Measurements from ENCODE around the gene NUDT22. TPM values are rescaled to one million over a fixed set of nuclear protein-coding genes. Genes with fewer than 3 reads are reported as not detected.

Gene NUDT22
- total and polyA plus RNA-seq, 2 of the 4 experiments (the other 2 are of a cell fraction) = 21.3 to 44.6 TPM

DNA sequence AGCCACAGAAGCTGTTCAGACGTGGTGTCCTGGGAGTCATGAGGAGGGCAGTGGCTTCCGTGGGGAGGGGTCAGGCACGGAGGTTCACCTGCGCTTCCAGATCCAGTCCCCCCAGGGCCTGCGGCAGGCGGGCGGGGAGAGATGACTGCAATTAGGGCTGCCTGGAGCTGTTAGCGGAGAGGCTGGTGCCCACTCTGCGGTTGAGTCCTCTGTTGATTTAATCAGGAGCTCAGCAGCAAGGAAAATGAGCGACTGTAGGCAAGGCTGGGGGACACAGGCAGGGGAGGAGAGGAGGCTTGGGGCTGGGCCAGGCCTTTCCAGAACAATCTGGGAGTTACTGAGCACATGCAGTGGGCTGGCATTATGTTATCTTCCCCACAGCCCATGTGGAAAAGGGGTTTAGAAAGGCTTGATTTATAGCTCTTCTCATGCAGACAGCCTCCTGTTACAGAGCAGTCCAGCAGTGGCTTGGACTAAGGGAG, 38.3 kb downstream of the NUDT22 start:
- Histone ChIP-seq H2AFZ (replicated peaks; ENCODE audit: low read length, poor library complexity) (no peak overlapping the region), H3K4me1 (ENCODE audit: control insufficient read depth, insufficient read depth, low read length) (peaks cover 16% of the 10 kb centered on the region), H3K9me3 (ENCODE audit: control insufficient read depth, insufficient read depth, low read length) (no peaks in the 10 kb centered on the region), H3K4me2 (ENCODE audit: low read depth, low read length) (no peak overlapping the region), H2BK5ac (ENCODE audit: low read depth, low read length, poor library complexity, severe bottlenecking) (no peak overlapping the region), H3K56ac (ENCODE audit: extremely low read depth, insufficient read depth, low read length) (no peak overlapping the region), H4K8ac (ENCODE audit: low read depth in 2 of 2, low read length in 2 of 2) (no peak overlapping the region), H2AK5ac (ENCODE audit: low read depth, low read length) (no peak overlapping the region), H3K14ac (replicated peaks; ENCODE audit: low read depth, low read length) (no peak overlapping the region), H3K9me1 (ENCODE audit: insufficient read depth, low read length) (0 out of 2 replicates have a peak, but pooled peaks cover 5% of the 10 kb centered on the region), H3K36me3 (ENCODE audit: control insufficient read depth, insufficient read depth, low read length) (peaks cover 44% of the 10 kb centered on the region), H3K9ac (ENCODE audit: low read depth, low read length) (no peak overlapping the region), H4K91ac (ENCODE audit: insufficient read depth, low read depth, low read length) (no peak overlapping the region), H3K4me3 (ENCODE audit: insufficient read depth, low read depth, low read length) (no peak overlapping the region), H2BK120ac (ENCODE audit: low read depth, low read length) (no peak overlapping the region), H4K5ac (ENCODE audit: low read depth, low read length) (no peak overlapping the region), H4K20me1 (ENCODE audit: insufficient read depth, low read length) (no peaks in the 10 kb centered on the region), H2AK9ac (replicated peaks; ENCODE audit: low read depth, low read length, poor library complexity) (no peak overlapping the region), H3K18ac (ENCODE audit: low read depth, low read length) (no peak overlapping the region), H3K23ac (ENCODE audit: low read depth, low read length) (no peak overlapping the region), H3K79me1 (ENCODE audit: low read depth in 1 of 2, low read length in 2 of 2) (peaks cover 4 to 35% of the 10 kb centered on the region in 2 experiments; a peak in 2 of 4 replicates), H2BK20ac (ENCODE audit: low read depth, low read length) (no peak overlapping the region), H3K27me3 (ENCODE audit: control insufficient read depth, insufficient read depth, low read length) (no peaks in the 10 kb centered on the region), H2BK15ac (ENCODE audit: low read depth, low read length) (no peak overlapping the region), H3K27ac (ENCODE audit: insufficient read depth, low read length) (no peak overlapping the region), H3K4ac (ENCODE audit: low read depth, low read length) (no peak overlapping the region)
- no TSS peak for BruUV-seq (replicated peaks)
- dilution Hi-C loops (cut with HindIII; ENCODE audit: low sequenced_read_pairs, unreplicated experiment) (no loop called here), intact Hi-C loops (cut with micrococcal nuclease) (no loop called here), in situ Hi-C loops (cut with MboI; ENCODE audit: low sequenced_read_pairs) (no loop called here)
- WGBS, 2 experiments (ENCODE audit: extremely low coverage in 2 of 2, insufficient read length in 1 of 2) = 92% methylated on average over 8 of the region's 10 CpGs; no CpG with 5 or more reads in 1 of the 2 experiments
- ATAC-seq (ENCODE audit: low read depth) (no peak), DNase-seq (no peak)
- ChIA-PET CTCF (no interaction called here), POLR2A (ENCODE audit: unreplicated experiment) (interaction anchor here (0.5 kb wide), 1 partner anchor 12 kb away, joined by 3 read pairs; no protein-coding TSS in a partner anchor)
- TF ChIP-seq FOS (IDR thresholded peaks at IDR 0.05; ENCODE audit: low read depth, low read length) (no peak), MAZ (IDR thresholded peaks at IDR 0.05; ENCODE audit: borderline replicate concordance, low read depth, low read length) (no peak), RFX5 (IDR thresholded peaks at IDR 0.05; ENCODE audit: low read depth, low read length) (no peak), CEBPB (IDR thresholded peaks at IDR 0.05; ENCODE audit: low read depth, low read length) (no peak), RAD21 (IDR thresholded peaks at IDR 0.05; ENCODE audit: low read length) (no peak), MXI1 (IDR thresholded peaks at IDR 0.05; ENCODE audit: borderline replicate concordance, low read depth, low read length) (no peak), POLR2A (IDR thresholded peaks at IDR 0.05; ENCODE audit: low read depth, low read length) (no peak), MAFK (IDR thresholded peaks at IDR 0.05; ENCODE audit: low read depth, low read length) (no peak), SMC3 (IDR thresholded peaks at IDR 0.05; ENCODE audit: low read depth, low read length) (no peak)
- TF ChIP-seq, protein P1, sequence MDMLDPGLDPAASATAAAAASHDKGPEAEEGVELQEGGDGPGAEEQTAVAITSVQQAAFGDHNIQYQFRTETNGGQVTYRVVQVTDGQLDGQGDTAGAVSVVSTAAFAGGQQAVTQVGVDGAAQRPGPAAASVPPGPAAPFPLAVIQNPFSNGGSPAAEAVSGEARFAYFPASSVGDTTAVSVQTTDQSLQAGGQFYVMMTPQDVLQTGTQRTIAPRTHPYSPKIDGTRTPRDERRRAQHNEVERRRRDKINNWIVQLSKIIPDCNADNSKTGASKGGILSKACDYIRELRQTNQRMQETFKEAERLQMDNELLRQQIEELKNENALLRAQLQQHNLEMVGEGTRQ (IDR thresholded peaks at IDR 0.05; ENCODE audit: low read depth, low read length) = no peak
- TF ChIP-seq, protein P2, sequence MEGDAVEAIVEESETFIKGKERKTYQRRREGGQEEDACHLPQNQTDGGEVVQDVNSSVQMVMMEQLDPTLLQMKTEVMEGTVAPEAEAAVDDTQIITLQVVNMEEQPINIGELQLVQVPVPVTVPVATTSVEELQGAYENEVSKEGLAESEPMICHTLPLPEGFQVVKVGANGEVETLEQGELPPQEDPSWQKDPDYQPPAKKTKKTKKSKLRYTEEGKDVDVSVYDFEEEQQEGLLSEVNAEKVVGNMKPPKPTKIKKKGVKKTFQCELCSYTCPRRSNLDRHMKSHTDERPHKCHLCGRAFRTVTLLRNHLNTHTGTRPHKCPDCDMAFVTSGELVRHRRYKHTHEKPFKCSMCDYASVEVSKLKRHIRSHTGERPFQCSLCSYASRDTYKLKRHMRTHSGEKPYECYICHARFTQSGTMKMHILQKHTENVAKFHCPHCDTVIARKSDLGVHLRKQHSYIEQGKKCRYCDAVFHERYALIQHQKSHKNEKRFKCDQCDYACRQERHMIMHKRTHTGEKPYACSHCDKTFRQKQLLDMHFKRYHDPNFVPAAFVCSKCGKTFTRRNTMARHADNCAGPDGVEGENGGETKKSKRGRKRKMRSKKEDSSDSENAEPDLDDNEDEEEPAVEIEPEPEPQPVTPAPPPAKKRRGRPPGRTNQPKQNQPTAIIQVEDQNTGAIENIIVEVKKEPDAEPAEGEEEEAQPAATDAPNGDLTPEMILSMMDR (conservative IDR thresholded peaks at IDR 0.05; ENCODE audit: low read depth, low read length) = no peak
- TF ChIP-seq, protein P3, sequence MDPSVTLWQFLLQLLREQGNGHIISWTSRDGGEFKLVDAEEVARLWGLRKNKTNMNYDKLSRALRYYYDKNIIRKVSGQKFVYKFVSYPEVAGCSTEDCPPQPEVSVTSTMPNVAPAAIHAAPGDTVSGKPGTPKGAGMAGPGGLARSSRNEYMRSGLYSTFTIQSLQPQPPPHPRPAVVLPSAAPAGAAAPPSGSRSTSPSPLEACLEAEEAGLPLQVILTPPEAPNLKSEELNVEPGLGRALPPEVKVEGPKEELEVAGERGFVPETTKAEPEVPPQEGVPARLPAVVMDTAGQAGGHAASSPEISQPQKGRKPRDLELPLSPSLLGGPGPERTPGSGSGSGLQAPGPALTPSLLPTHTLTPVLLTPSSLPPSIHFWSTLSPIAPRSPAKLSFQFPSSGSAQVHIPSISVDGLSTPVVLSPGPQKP (IDR thresholded peaks at IDR 0.05; ENCODE audit: borderline replicate concordance, low read depth, low read length) = no peak

Data from IMR-90 (cell line).